ENCODE measurements around the gene FHL2.

Gene FHL2

DNA sequence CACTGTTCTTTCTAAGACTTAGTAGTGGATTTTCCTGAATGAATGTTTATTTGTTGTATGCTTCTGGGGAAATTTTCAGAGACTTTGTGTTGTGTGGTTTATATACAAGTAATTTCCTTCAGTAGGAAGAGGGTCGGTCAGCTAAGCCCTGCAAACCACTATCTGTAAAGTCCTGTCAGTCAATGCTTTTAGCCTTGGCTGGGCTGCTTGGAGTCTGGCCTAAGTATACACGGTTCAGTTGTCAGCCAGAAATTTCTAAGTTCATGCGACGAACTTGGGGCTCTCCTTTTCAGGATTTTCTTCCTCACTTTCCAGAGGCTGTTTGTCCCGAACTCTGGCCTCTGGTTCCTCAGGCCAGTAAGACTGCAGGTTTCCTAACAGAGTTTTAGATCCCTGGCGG, 40.3 kb downstream of the FHL2 start:
- no peaks in the 10 kb centered on the region for H3K9me3 ChIP-seq (ENCODE audit: insufficient read depth, low read length)
- H3K27me3 ChIP-seq (ENCODE audit: low read length), result no peaks in the 10 kb centered on the region
- TF ChIP-seq, protein P1, sequence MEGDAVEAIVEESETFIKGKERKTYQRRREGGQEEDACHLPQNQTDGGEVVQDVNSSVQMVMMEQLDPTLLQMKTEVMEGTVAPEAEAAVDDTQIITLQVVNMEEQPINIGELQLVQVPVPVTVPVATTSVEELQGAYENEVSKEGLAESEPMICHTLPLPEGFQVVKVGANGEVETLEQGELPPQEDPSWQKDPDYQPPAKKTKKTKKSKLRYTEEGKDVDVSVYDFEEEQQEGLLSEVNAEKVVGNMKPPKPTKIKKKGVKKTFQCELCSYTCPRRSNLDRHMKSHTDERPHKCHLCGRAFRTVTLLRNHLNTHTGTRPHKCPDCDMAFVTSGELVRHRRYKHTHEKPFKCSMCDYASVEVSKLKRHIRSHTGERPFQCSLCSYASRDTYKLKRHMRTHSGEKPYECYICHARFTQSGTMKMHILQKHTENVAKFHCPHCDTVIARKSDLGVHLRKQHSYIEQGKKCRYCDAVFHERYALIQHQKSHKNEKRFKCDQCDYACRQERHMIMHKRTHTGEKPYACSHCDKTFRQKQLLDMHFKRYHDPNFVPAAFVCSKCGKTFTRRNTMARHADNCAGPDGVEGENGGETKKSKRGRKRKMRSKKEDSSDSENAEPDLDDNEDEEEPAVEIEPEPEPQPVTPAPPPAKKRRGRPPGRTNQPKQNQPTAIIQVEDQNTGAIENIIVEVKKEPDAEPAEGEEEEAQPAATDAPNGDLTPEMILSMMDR (IDR thresholded peaks at IDR 0.05; ENCODE audit: insufficient read depth, low read length, poor library complexity, severe bottlenecking), result no peak
- TF ChIP-seq EZH2phosphoT487 (conservative IDR thresholded peaks at IDR 0.05; ENCODE audit: low read length), result no peak
- H3K9me2 ChIP-seq (replicated peaks; ENCODE audit: insufficient read depth, low read length), result no peaks in the 10 kb centered on the region
- H3K27ac ChIP-seq (ENCODE audit: low read depth, low read length), result no peak overlapping the region
- H3K79me2 ChIP-seq (ENCODE audit: insufficient read depth, low read length), result no peaks in the 10 kb centered on the region
- no peak overlapping the region for H2AFZ ChIP-seq (ENCODE audit: low read depth, low read length, severe bottlenecking)
- no peak overlapping the region for H3K9ac ChIP-seq (ENCODE audit: low read length)
- H4K20me1 ChIP-seq (ENCODE audit: low read depth, low read length), result no peaks in the 10 kb centered on the region
- H3K4me2 ChIP-seq (ENCODE audit: low read depth, low read length, poor library complexity, severe bottlenecking), result no peak overlapping the region
- H3F3A ChIP-seq (ENCODE audit: insufficient read depth), result no peaks in the 10 kb centered on the region
- H3K4me3 ChIP-seq (ENCODE audit: insufficient read depth, low read length, poor library complexity, severe bottlenecking), result no peak overlapping the region
- H3K36me3 ChIP-seq (ENCODE audit: low read length), result peaks cover 10% of the 10 kb centered on the region; the same call in 1 of the 2 replicates

DNA sequence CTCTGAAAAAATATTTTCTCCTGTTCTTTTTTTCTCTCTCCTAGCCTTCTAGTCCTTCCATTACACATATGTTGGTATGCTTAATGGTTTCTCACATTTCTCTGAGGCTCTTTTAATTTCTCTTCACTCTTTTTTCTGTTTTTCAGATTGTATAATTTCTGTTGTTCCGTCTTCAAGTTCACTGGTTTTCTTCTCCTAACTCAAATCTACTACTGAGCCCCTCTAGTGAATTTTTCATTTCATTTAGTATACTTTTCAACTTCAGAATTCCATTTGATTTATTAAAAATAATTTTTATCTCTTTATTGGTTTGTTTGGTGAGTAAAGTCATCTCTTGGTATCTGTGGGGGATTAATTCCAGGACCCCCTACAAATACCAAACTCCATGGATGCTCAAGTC, 41.7 kb downstream of the FHL2 start:
- peaks cover 10% of the 10 kb centered on the region; the same call in 1 of the 2 replicates for H3K36me3 ChIP-seq (ENCODE audit: low read length)

DNA sequence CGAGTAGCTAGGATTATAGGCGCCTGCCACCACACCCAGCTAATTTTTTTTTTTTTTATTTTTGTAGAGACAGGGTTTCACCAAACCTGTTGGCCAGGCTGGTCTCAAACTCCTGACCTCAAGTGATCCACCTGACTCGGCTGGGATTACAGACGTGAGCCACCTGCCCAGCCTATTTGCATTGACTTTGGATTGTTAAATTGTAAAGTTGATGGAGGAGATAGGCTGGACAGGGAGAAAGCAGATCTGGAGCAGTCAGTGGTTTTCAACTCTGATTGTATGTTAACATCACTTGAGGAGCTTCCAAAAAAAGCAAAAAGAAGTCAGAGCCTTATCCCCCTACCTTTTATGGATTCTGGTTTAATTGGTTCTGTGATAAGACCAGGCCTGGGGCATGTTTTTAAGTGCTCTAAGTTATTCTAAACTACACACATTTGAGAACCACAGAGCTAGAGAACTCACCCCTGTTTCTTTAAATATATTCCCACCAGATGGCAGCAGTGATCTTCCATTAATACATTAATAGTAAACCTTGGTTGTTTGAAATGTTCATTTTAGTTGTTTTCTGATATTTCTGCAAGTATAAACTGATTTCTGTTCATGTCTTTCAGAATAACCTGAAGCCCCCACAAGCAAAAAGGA, 54.0 kb downstream of the FHL2 start:
- peaks cover 57% of the 10 kb centered on the region for H3K36me3 ChIP-seq (ENCODE audit: low read length)

More for the DNA sequence above, 41.7 kb downstream of the FHL2 start:
- no peaks in the 10 kb centered on the region for H3K79me2 ChIP-seq (ENCODE audit: insufficient read depth, low read length)
- H3K4me3 ChIP-seq (ENCODE audit: insufficient read depth, low read length, poor library complexity, severe bottlenecking), result no peak overlapping the region
- H4K20me1 ChIP-seq (ENCODE audit: low read depth, low read length), result no peaks in the 10 kb centered on the region
- H3K4me2 ChIP-seq (ENCODE audit: low read depth, low read length, poor library complexity, severe bottlenecking), result no peak overlapping the region
- H3K9ac ChIP-seq (ENCODE audit: low read length), result no peak overlapping the region
- TF ChIP-seq EZH2phosphoT487 (conservative IDR thresholded peaks at IDR 0.05; ENCODE audit: low read length), result no peak
- TF ChIP-seq, protein P1 (IDR thresholded peaks at IDR 0.05; ENCODE audit: insufficient read depth, low read length, poor library complexity, severe bottlenecking), result no peak
- no peaks in the 10 kb centered on the region for H3F3A ChIP-seq (ENCODE audit: insufficient read depth)
- H3K27me3 ChIP-seq (ENCODE audit: low read length), result no peaks in the 10 kb centered on the region
- H2AFZ ChIP-seq (ENCODE audit: low read depth, low read length, severe bottlenecking), result no peak overlapping the region
- no peak overlapping the region for H3K27ac ChIP-seq (ENCODE audit: low read depth, low read length)
- H3K9me2 ChIP-seq (replicated peaks; ENCODE audit: insufficient read depth, low read length), result no peaks in the 10 kb centered on the region
- no peaks in the 10 kb centered on the region for H3K9me3 ChIP-seq (ENCODE audit: insufficient read depth, low read length)

More for the DNA sequence above, 54.0 kb downstream of the FHL2 start:
- H3K4me3 ChIP-seq (ENCODE audit: insufficient read depth, low read length, poor library complexity, severe bottlenecking), result no peak overlapping the region
- no peaks in the 10 kb centered on the region for H4K20me1 ChIP-seq (ENCODE audit: low read depth, low read length)
- TF ChIP-seq EZH2phosphoT487 (conservative IDR thresholded peaks at IDR 0.05; ENCODE audit: low read length), result no peak
- TF ChIP-seq, protein P1 (IDR thresholded peaks at IDR 0.05; ENCODE audit: insufficient read depth, low read length, poor library complexity, severe bottlenecking), result peak; percentile 9
- H3K27ac ChIP-seq (ENCODE audit: low read depth, low read length), result no peak overlapping the region
- H3F3A ChIP-seq (ENCODE audit: insufficient read depth), result peaks cover 4% of the 10 kb centered on the region; the same call in 1 of the 2 replicates
- H3K9ac ChIP-seq (ENCODE audit: low read length), result no peak overlapping the region
- no peaks in the 10 kb centered on the region for H3K27me3 ChIP-seq (ENCODE audit: low read length)
- H3K4me2 ChIP-seq (ENCODE audit: low read depth, low read length, poor library complexity, severe bottlenecking), result no peak overlapping the region
- no peak overlapping the region for H2AFZ ChIP-seq (ENCODE audit: low read depth, low read length, severe bottlenecking)
- no peaks in the 10 kb centered on the region for H3K9me3 ChIP-seq (ENCODE audit: insufficient read depth, low read length)
- peaks cover 16% of the 10 kb centered on the region; the same call in 1 of the 2 replicates for H3K79me2 ChIP-seq (ENCODE audit: insufficient read depth, low read length)
- H3K9me2 ChIP-seq (replicated peaks; ENCODE audit: insufficient read depth, low read length), result no peaks in the 10 kb centered on the region

Data from SU-DHL-6 (cell line).